ENCODE data around the gene IRGQ.

The IRGQ gene

GRCh38 chr19:43581467-43581866, 14.5 kb downstream of the IRGQ start:
- DNase-seq (no peak), ATAC-seq (ENCODE audit: insufficient read depth, low read depth) (no peak)
- peaks cover 37% of the 10 kb centered on the region for H3K4me1 ChIP-seq (ENCODE audit: insufficient read depth, low read length)
- no peaks in the 10 kb centered on the region for H3K9me3 ChIP-seq (ENCODE audit: insufficient read depth, low read length, severe bottlenecking)
- peak overlapping the region in 1 of 2 experiments; percentile 43; a peak in 2 of 4 replicates for H3K4me3 ChIP-seq (ENCODE audit: low read depth in 1 of 2, low read length in 2 of 2)
- no peak overlapping the region; the same call in 1 of the 2 replicates for H3K9ac ChIP-seq (ENCODE audit: low read depth, low read length)
- H3K27me3 ChIP-seq (ENCODE audit: insufficient read depth, low read length, poor library complexity) = no peaks in the 10 kb centered on the region
- H2AFZ ChIP-seq (ENCODE audit: low read depth, low read length) = 0 out of 2 replicates have a peak overlapping the region, but pooled peaks have one; percentile 6
- H3K36me3 ChIP-seq (ENCODE audit: insufficient read depth, low read length) = 0 out of 2 replicates have a peak, but pooled peaks cover 2% of the 10 kb centered on the region
- H3K79me2 ChIP-seq (ENCODE audit: insufficient read depth, low read length) = peaks cover 7% of the 10 kb centered on the region; the same call in 1 of the 2 replicates
- no peaks in the 10 kb centered on the region for H4K20me1 ChIP-seq (ENCODE audit: insufficient read depth, low read length)
- H3K4me2 ChIP-seq (ENCODE audit: insufficient read depth, low read length) = peak overlapping the region; percentile 67
- H3K27ac ChIP-seq (ENCODE audit: low read length) = peak overlapping the region; percentile 64
- TF ChIP-seq EZH2 (IDR thresholded peaks at IDR 0.05; ENCODE audit: borderline replicate concordance, low read depth, low read length, severe bottlenecking) = no peak
- TF ChIP-seq CTCF (IDR thresholded peaks at IDR 0.05; ENCODE audit: borderline replicate concordance, extremely low read depth, low read length, poor library complexity, severe bottlenecking) = no peak

- Histone ChIP-seq H3K9me3 (ENCODE audit: insufficient read depth, low read length, severe bottlenecking) (no peaks in the 10 kb centered on the region), H3K4me2 (ENCODE audit: insufficient read depth, low read length) (no peak overlapping the region), H4K20me1 (ENCODE audit: insufficient read depth, low read length) (no peaks in the 10 kb centered on the region), H2AFZ (ENCODE audit: low read depth, low read length) (no peak overlapping the region), H3K36me3 (ENCODE audit: insufficient read depth, low read length) (peaks cover 4% of the 10 kb centered on the region; the same call in 1 of the 2 replicates), H3K4me1 (ENCODE audit: insufficient read depth, low read length) (peaks cover 50% of the 10 kb centered on the region), H3K27ac (ENCODE audit: low read length) (no peak overlapping the region), H3K27me3 (ENCODE audit: insufficient read depth, low read length, poor library complexity) (no peaks in the 10 kb centered on the region), H3K79me2 (ENCODE audit: insufficient read depth, low read length) (peaks cover 23% of the 10 kb centered on the region), H3K9ac (ENCODE audit: low read depth, low read length) (no peak overlapping the region), H3K4me3 (ENCODE audit: low read depth in 1 of 2, low read length in 2 of 2) (no peak overlapping the region)
- ATAC-seq (ENCODE audit: insufficient read depth, low read depth) (no peak), DNase-seq (no peak)
- TF ChIP-seq CTCF (IDR thresholded peaks at IDR 0.05; ENCODE audit: borderline replicate concordance, extremely low read depth, low read length, poor library complexity, severe bottlenecking) (no peak), EZH2 (IDR thresholded peaks at IDR 0.05; ENCODE audit: borderline replicate concordance, low read depth, low read length, severe bottlenecking) (no peak)
Measured at GRCh38 chr19:43578787-43579186, 17.1 kb downstream of the IRGQ start.

GRCh38 chr19:43575955-43576878, 19.7 kb downstream of the IRGQ start:
- DNase-seq (no peak), ATAC-seq (ENCODE audit: insufficient read depth, low read depth) (0 out of 3 replicates have a peak, but pooled peaks have one; percentile 6)
- peak overlapping the region; percentile 63 for H3K27ac ChIP-seq (ENCODE audit: low read length)
- no peaks in the 10 kb centered on the region for H4K20me1 ChIP-seq (ENCODE audit: insufficient read depth, low read length)
- H3K79me2 ChIP-seq (ENCODE audit: insufficient read depth, low read length) = peaks cover 40% of the 10 kb centered on the region
- H3K4me1 ChIP-seq (ENCODE audit: insufficient read depth, low read length) = peaks cover 45% of the 10 kb centered on the region
- H2AFZ ChIP-seq (ENCODE audit: low read depth, low read length) = peak overlapping the region; percentile 55
- no peaks in the 10 kb centered on the region for H3K9me3 ChIP-seq (ENCODE audit: insufficient read depth, low read length, severe bottlenecking)
- peak overlapping the region; percentile 45 for H3K9ac ChIP-seq (ENCODE audit: low read depth, low read length)
- peak overlapping the region in 1 of 2 experiments; percentile 50; a peak in 2 of 4 replicates for H3K4me3 ChIP-seq (ENCODE audit: low read depth in 1 of 2, low read length in 2 of 2)
- peak overlapping the region; percentile 90 for H3K4me2 ChIP-seq (ENCODE audit: insufficient read depth, low read length)
- TF ChIP-seq CTCF (IDR thresholded peaks at IDR 0.05; ENCODE audit: borderline replicate concordance, extremely low read depth, low read length, poor library complexity, severe bottlenecking) = no peak
- TF ChIP-seq EZH2 (IDR thresholded peaks at IDR 0.05; ENCODE audit: borderline replicate concordance, low read depth, low read length, severe bottlenecking) = no peak
- peaks cover 8% of the 10 kb centered on the region for H3K36me3 ChIP-seq (ENCODE audit: insufficient read depth, low read length)
- H3K27me3 ChIP-seq (ENCODE audit: insufficient read depth, low read length, poor library complexity) = no peaks in the 10 kb centered on the region
